ENCODE results near the gene TSHZ3.

Gene TSHZ3

GRCh38 chr19:31310432-31311133 lies 38.7 kb downstream of the TSHZ3 start:
- no peak for DNase-seq

- no peak for DNase-seq
These were observed 40.5 kb downstream of the TSHZ3 start for GRCh38 chr19:31308781-31309180.

- DNase-seq: no peak
These were observed 42.1 kb downstream of the TSHZ3 start for GRCh38 chr19:31307071-31307669.

GRCh38 chr19:31306006-31306753 lies 43.1 kb downstream of the TSHZ3 start:
- DNase-seq: no peak

GRCh38 chr19:31304831-31305312 lies 44.4 kb downstream of the TSHZ3 start:
- no peak for DNase-seq

- no peak for DNase-seq
These were observed 45.9 kb downstream of the TSHZ3 start for GRCh38 chr19:31303262-31303815.

- no peak for DNase-seq
These were observed 47.8 kb downstream of the TSHZ3 start for GRCh38 chr19:31301306-31301980.

GRCh38 chr19:31300422-31300821 lies 48.8 kb downstream of the TSHZ3 start:
- no peak for DNase-seq

GRCh38 chr19:31299665-31300064 lies 49.6 kb downstream of the TSHZ3 start:
- no peak for DNase-seq

- DNase-seq: no peak
These were observed 51.2 kb downstream of the TSHZ3 start for GRCh38 chr19:31297991-31298390.

- DNase-seq: no peak
These were observed 52.4 kb downstream of the TSHZ3 start for GRCh38 chr19:31296741-31297390.

- DNase-seq: no peak
These were observed 55.0 kb downstream of the TSHZ3 start for GRCh38 chr19:31294189-31294588.

- no peak for DNase-seq
These were observed 56.5 kb downstream of the TSHZ3 start for GRCh38 chr19:31292639-31293185.

- DNase-seq: no peak
These were observed 58.2 kb downstream of the TSHZ3 start for GRCh38 chr19:31290931-31291590.

- no peak for DNase-seq
These were observed 59.3 kb downstream of the TSHZ3 start for GRCh38 chr19:31289976-31290375.

- no peak for DNase-seq
These were observed 59.8 kb downstream of the TSHZ3 start for GRCh38 chr19:31289381-31289880.

- no peak for DNase-seq
These were observed 62.7 kb downstream of the TSHZ3 start for GRCh38 chr19:31286491-31286890.

- no peak for DNase-seq
These were observed 63.5 kb downstream of the TSHZ3 start for GRCh38 chr19:31285744-31286143.

- DNase-seq: no peak
These were observed 64.6 kb downstream of the TSHZ3 start for GRCh38 chr19:31284621-31285020.

- no peak for DNase-seq
These were observed 65.5 kb downstream of the TSHZ3 start for GRCh38 chr19:31283701-31284100.

- no peak for DNase-seq
These were observed 66.9 kb downstream of the TSHZ3 start for GRCh38 chr19:31282346-31282745.

All from stimulated activated naive CD4-positive, alpha-beta T cell treated with Interleukin-2 at 50 U/mL for 16 hours (primary cell).